CD4-positive, alpha-beta T cell treated with Interleukin-4 for 4 hours (primary cell): ENCODE measurements around the gene EFTUD2.
A peak's percentile ranks its signal among the peaks of the same experiment; 100 is the strongest.

Experiments
- DNase-seq: peaks from one replicate; pipeline ENCODE4 v3.0.0-alpha.2; 2020

EFTUD2 gene

GRCh38 chr17:44910231-44911106 lies 11.2 kb upstream of the EFTUD2 start:
- no peak for DNase-seq

GRCh38 chr17:44909681-44910144 lies 10.5 kb upstream of the EFTUD2 start:
- no peak for DNase-seq

- no peak for DNase-seq
These were observed 9.6 kb upstream of the EFTUD2 start for GRCh38 chr17:44908761-44909326.

- DNase-seq = no peak
These were observed 8.7 kb upstream of the EFTUD2 start for GRCh38 chr17:44907729-44908470.

GRCh38 chr17:44906763-44907728 lies 7.8 kb upstream of the EFTUD2 start:
- DNase-seq = no peak

- DNase-seq = no peak
These were observed 6.9 kb upstream of the EFTUD2 start for GRCh38 chr17:44906010-44906646.

- DNase-seq = no peak
These were observed 6.1 kb upstream of the EFTUD2 start for GRCh38 chr17:44905006-44906000.

GRCh38 chr17:44904001-44904984 lies 5.0 kb upstream of the EFTUD2 start:
- DNase-seq = no peak

- no peak for DNase-seq
These were observed 3.9 kb upstream of the EFTUD2 start for GRCh38 chr17:44903012-44903685.

- DNase-seq = no peak
These were observed 3.0 kb upstream of the EFTUD2 start for GRCh38 chr17:44902135-44902760.

- DNase-seq = no peak
These were observed 2.2 kb upstream of the EFTUD2 start for GRCh38 chr17:44901411-44901921.

- DNase-seq = no peak
These were observed 1.6 kb upstream of the EFTUD2 start for GRCh38 chr17:44900894-44901293.

- DNase-seq = peak; percentile 17
These were observed 524 bp downstream of the EFTUD2 start for GRCh38 chr17:44898768-44899073.

GRCh38 chr17:44894642-44895041 lies 4.6 kb downstream of the EFTUD2 start:
- no peak for DNase-seq

- DNase-seq = no peak
These were observed 7.0 kb downstream of the EFTUD2 start for GRCh38 chr17:44892250-44892649.

GRCh38 chr17:44889003-44889402 lies 10.2 kb downstream of the EFTUD2 start:
- no peak for DNase-seq

GRCh38 chr17:44887971-44888954 lies 11.0 kb downstream of the EFTUD2 start:
- DNase-seq = peak; percentile 10
